ENCODE data around the gene XYLT1. TPM values are rescaled to one million over a fixed set of nuclear protein-coding genes. Genes with fewer than 3 reads are reported as not detected.

XYLT1 gene
- total RNA-seq, 2 donors from 2014 or later, result 14.4 to 31.3 TPM

DNA sequence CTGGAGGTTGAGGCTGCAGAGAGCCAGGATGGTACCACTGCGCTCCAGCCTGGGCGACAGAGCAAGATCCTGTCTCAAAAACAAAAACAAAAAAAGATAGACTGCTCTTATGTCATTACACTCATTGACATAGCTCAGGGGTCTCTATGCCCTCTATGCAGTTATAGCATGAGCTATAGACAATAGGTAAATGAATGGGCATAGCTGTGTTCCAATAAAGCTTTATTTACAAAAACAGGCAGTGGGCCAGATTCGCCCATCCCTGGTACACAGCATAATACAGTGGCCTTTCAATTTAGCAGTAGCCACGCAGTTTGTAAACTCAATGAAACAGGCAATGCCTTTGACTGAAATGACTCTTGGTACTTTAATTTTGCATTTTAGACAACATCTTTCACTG is 51.5 kb downstream of the XYLT1 start:
- peaks cover 0 to 17% of the 10 kb centered on the region in 2 donors for H3K4me1 ChIP-seq
- no peaks in the 10 kb centered on the region for H3K27me3 ChIP-seq
- TF ChIP-seq CTCF (IDR thresholded peaks at IDR 0.05), result no peak
- H3K36me3 ChIP-seq, result no peaks in the 10 kb centered on the region
- DNase-seq (ENCODE audit: low spot score), result no peak
- H3K9me3 ChIP-seq, result no peaks in the 10 kb centered on the region
- H3K27ac ChIP-seq, result no peak overlapping the region
- H3K4me3 ChIP-seq, result no peak overlapping the region

GRCh38 chr16:17417740-17418139 is 53.0 kb downstream of the XYLT1 start:
- Histone ChIP-seq H3K9me3 (no peaks in the 10 kb centered on the region), H3K36me3 (no peaks in the 10 kb centered on the region), H3K27me3 (no peaks in the 10 kb centered on the region), H3K27ac (no peak overlapping the region), H3K4me3 (no peak overlapping the region), H3K4me1 (peaks cover 0 to 17% of the 10 kb centered on the region in 2 donors)
- no peak for DNase-seq (ENCODE audit: low spot score)
- no peak for TF ChIP-seq CTCF (IDR thresholded peaks at IDR 0.05)

- Histone ChIP-seq H3K4me3 (peak overlapping the region in 1 of 2 donors; percentile 13), H3K4me1 (peaks cover 0 to 17% of the 10 kb centered on the region in 2 donors), H3K27ac (no peak overlapping the region), H3K9me3 (no peaks in the 10 kb centered on the region), H3K36me3 (no peaks in the 10 kb centered on the region), H3K27me3 (no peaks in the 10 kb centered on the region)
- no peak for DNase-seq (ENCODE audit: low spot score)
- TF ChIP-seq CTCF (IDR thresholded peaks at IDR 0.05), result peak in 1 of 2 donors; percentile 35
Measured at GRCh38 chr16:17416461-17417311, 54.1 kb downstream of the XYLT1 start.

- no peak for DNase-seq (ENCODE audit: low spot score)
- Histone ChIP-seq H3K4me1 (peaks cover 0 to 17% of the 10 kb centered on the region in 2 donors), H3K4me3 (no peak overlapping the region), H3K9me3 (no peaks in the 10 kb centered on the region), H3K36me3 (no peaks in the 10 kb centered on the region), H3K27me3 (no peaks in the 10 kb centered on the region), H3K27ac (no peak overlapping the region)
- no peak for TF ChIP-seq CTCF (IDR thresholded peaks at IDR 0.05)
Measured at GRCh38 chr16:17414916-17415315, 55.8 kb downstream of the XYLT1 start.

DNA sequence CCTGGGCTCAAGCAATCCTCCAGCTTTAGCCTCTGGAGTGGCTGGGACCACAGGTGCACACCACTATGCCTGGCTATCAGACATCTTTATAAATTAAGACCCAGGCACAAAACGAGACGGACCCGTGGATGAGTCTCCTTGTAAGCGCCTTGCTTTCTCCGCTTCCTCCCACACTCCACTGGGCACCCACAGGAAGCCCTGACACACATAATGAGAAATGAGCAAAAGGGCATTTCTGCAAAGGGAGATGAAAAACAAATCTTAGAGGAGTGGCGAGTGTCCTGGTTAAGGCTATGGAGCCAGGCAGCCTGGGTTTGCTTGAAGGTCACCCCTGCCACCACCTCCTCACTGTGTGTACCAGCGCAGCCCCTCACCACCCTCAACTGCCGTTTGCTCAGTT is 56.3 kb downstream of the XYLT1 start:
- no peak for DNase-seq (ENCODE audit: low spot score)
- no peak overlapping the region for H3K4me3 ChIP-seq
- no peaks in the 10 kb centered on the region for H3K36me3 ChIP-seq
- TF ChIP-seq CTCF (IDR thresholded peaks at IDR 0.05), result no peak
- H3K27me3 ChIP-seq, result no peaks in the 10 kb centered on the region
- no peak overlapping the region for H3K27ac ChIP-seq
- H3K4me1 ChIP-seq, result peaks cover 0 to 17% of the 10 kb centered on the region in 2 donors
- H3K9me3 ChIP-seq, result no peaks in the 10 kb centered on the region
